Suppressor macrophage treated with lipopolysaccharide for 4 hours (primary cell): ENCODE data around the gene MAML2.

Experiments
- DNase-seq: peaks from one replicate; pipeline ENCODE4 v3.0.0-alpha.2; 2020

Gene MAML2

DNA sequence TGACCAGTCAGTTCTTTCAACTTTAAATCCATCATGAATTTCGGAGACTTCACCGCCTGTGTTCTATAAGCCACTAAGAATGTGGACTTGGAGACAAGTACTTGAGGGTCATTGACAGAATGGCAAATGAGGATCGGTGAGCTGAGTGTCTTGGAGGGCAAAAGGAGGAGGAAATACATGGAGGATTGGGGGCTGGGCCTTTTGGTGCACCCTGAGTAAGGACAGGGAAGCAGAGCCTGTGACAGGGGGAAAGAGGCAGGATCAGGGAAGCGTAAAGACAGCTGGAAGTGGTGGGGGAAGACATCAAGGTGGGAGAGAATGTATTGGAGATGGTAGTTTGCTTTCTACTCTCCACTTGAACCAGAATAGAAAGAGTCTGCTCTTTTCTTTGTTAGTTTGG lies 348.7 kb downstream of the MAML2 start:
- no peak for DNase-seq

GRCh38 chr11:95993438-95994298 lies 349.3 kb downstream of the MAML2 start:
- DNase-seq = no peak

- no peak for DNase-seq
These were observed 351.4 kb downstream of the MAML2 start for GRCh38 chr11:95991545-95991944.

DNA sequence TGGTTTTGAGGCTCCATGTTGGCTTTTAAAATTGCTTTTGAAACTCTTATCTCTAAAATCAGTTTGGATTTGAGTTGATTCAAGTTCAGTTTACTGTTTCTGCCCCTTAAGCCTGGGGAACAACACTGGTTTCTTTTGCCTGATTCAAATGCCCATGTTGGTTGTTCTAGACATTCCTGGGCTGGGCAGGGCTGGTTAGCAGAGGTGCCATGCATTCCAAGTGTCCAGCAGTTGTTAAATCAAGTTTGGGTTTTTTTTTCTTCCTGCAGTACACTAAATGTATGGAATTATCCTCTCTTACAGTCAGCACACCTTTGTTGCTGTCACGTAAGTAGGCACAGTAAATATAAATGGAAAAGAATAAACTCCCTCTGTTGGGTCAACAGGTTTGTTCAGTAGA lies 351.9 kb downstream of the MAML2 start:
- no peak for DNase-seq

DNA sequence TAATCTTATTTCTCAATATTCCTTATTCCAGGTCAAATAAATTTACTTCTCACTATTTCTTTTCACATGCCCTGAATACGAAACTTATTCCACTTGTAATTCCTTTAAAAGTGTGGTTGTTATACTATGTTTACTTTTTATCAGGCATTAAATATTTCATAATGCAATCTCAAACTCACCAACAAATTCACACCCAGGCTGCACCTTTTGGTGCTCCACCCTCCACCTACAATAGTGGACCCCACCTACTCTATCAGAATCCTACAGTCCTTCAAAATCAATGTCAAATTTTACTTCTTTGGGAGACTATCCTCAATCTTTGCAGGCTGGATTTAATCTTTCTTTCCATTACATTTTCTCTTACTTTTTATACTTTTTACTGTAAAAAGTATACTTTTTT lies 353.2 kb downstream of the MAML2 start:
- DNase-seq = no peak

DNA sequence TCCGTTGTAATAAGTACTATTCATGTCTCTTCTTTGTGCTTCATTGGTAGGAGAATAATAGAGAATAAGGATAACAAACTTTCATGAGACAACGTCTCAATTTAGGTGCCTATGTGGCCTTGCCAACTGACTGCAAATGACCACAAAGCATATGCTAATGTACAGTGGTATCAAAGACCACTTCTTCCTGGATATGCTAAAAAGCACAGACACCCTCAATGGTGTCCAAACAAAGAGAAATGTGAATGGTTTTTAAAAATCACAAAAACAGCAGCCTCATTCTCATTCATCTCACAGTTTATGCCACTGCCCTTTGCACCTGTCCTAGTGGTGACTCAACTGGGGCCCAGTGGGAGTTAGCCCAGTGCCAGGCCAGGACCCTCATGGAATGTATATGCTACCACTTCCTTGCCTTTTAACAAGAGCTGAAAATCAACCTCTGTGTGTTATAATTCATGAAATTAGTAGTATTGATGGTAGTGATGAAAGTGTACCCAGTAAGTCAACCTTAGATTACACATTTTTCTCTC lies 353.9 kb downstream of the MAML2 start:
- no peak for DNase-seq

DNA sequence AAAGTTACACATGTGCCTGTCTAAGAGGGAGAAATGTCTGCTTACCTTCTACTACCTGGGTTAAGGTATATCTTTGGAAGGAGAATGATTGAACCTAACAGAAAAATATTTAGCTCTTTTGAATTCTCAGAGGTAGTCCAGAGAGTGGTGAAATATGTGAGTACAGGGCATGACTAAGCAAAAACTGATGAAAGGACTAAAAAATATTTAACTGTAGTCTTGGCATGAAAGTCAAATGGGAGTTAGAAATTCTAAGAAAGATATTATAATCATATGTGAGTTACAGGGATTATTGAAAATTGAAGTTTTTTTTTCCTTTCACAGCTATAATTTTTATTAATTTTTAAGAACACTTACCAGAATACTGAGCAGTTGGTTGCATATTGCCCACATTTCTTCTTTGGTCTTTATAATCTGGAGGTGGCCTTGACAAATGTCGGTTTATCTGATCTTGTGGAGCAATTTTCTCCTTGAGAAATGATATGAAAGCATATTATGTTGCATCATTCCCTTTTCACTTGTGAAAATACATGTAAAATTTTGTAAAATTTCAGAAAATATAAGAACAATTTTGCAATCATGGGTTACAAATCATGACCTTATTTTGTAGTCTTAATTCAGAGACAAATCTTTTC lies 357.7 kb downstream of the MAML2 start:
- DNase-seq = peak; percentile 12

DNA sequence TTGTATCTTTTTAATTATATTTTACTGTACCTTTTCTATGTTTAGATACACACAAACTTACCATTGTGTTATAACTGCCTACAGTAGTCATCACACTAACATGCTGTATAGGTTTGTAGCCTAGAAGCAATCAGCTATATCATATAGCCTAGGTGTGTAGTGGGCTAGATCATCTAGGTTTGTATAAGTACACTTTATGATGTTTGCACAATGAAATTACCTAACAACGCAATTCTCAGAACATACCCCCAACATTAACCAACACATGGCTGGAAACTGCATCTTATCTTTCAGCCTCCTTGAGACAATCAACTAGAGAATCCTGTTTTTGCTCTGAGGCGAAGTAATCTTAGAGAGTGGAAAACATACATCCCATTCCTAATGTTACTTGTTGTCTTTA lies 358.9 kb downstream of the MAML2 start:
- DNase-seq = no peak

DNA sequence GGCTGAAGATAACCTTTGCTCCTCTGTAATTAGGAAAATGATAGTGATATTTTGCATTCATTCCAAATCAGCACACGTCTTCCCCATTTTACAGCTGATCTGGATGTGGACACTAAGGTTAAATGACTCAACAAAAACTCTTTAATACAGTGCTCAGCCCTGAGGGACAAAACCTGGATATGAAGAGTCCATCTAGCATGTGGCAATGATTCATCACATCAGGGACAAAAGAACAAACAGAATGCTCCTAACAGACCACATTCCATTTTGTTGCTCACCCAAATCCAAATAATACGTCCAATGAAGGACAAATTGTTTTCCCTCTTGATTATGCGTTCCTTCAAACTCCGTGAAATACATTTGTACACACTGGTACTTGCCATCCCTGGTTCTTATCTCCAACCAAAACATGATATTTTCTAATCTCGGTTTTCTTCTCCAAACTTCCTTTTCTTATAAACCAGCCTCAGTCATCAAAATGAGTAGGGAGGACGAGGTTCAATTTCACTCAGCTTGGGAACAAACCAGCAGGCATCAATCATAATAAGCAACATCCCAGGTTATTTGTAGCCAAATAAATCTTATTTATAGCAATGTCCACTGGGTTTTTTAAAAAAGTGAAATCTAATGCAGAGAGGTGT lies 365.3 kb downstream of the MAML2 start:
- DNase-seq = peak; percentile 6

GRCh38 chr11:95976550-95976949 lies 366.4 kb downstream of the MAML2 start:
- no peak for DNase-seq

DNA sequence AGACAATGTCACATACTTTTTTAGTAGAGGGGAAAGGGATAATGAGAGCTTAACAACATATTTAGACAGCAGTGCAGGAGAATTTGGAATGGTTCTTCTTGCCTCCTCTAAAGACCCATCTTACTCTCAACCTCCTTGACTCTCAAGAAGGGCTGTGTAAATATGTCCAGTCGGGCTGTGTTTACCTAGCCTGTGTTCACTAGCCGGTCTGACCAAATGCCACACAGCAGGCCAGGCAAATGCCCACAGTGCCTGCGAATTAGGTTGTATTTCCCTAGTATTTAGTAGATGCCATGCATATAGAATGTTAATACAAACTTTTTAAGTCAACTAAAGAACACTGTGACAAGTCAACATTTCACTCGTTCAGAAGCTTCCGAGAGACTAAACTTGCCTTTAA lies 367.7 kb downstream of the MAML2 start:
- DNase-seq = no peak

DNA sequence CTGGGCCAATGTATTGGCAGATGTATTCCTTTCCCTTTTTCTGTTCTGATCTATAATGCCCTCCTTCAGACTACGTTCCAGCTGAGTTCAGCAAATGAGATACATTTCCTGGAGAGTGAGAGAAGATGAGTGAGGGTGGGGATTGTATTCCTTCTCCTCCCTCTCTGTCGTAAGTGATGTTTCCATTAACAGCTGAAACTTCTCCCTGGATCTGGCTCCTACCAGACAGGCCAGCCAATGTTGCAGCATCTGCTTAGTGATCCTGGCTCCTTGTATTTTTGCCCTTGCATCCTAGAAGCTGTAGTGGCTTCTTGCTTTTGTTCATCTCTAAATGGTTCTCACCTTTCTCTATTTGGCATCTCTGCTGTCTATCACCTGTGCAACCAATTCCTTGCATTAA lies 370.9 kb downstream of the MAML2 start:
- no peak for DNase-seq

GRCh38 chr11:95968585-95968984 lies 374.4 kb downstream of the MAML2 start:
- DNase-seq = no peak

GRCh38 chr11:95964281-95964680 lies 378.7 kb downstream of the MAML2 start:
- DNase-seq = no peak

GRCh38 chr11:95961758-95962157 lies 381.2 kb downstream of the MAML2 start:
- no peak for DNase-seq

DNA sequence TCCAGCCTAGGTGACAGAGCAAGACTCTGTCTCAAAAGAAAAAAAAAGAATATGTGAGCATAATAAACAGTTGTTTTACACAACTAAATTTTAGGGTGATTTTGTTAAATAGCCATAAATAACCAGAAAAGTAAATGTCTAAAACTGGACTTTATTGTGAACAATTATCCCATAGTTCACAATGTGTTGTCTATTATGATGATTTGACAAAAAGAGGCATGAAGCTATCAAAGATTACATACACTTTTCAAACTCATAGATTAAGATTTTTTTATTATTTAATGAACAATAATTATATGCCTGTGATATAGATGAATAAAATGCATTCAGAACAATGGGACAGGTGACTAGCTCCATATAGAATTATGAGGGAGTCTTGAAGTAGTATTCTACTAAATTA lies 392.1 kb downstream of the MAML2 start:
- no peak for DNase-seq

DNA sequence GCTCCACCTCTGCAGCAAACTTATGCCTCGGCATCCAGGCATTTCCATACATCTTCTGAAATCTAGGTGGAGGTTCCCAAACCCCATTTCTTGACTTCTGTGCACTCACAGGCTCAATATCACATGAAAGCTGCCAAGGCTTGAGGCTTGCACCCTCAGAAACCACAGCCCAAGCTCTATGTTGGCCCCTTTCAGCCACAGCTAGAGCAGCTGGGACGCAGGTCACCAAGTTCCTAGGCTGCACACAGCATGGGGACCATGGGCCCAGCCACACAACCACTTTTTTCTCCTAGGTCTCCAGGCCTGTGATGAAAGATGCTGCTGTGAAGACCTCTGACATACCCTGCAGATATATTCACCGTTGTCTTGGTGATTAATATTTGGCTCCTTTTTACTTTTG lies 394.4 kb downstream of the MAML2 start:
- DNase-seq = no peak

DNA sequence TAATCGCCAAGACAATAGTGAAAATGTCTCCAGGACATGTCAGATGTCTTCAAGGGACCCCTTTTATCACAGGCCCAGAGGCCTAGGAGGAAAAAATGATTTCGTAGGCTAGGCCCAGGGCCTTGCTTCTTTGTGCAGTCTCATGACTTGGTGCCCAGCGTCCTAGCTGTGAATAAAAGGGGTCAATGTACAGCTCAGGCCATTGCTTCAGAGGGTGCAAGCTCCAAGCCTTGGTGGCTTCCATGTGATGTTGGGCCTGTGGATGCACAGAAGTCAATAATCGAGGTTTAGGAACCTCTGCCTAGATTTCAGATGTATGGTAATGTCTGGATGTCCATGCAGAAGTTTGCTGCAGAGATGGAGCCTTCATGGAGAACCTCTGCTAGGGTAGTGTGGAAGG lies 398.4 kb downstream of the MAML2 start:
- DNase-seq = no peak

- peak; percentile 41 for DNase-seq
These were observed 399.4 kb downstream of the MAML2 start for GRCh38 chr11:95943546-95943945.

GRCh38 chr11:95939091-95939490 lies 403.9 kb downstream of the MAML2 start:
- DNase-seq = no peak

DNA sequence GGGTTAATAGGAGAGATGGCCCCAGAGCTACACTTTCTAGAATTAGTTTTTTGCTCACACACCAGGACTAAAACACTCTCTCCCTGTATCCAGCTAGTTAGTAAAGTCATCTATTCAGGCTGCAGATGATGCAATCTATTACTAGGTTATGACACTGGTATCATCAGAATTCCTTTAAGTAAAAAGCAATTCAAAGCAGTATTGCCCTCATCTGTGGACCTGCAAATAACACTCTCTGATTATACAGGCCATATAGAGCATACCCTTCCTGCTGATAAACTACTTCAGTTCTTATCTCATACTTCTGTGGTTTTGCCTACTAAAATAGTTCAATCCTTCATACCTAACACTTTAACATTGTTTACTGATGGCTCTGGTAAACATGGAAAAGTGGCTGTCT lies 405.6 kb downstream of the MAML2 start:
- DNase-seq = no peak

DNA sequence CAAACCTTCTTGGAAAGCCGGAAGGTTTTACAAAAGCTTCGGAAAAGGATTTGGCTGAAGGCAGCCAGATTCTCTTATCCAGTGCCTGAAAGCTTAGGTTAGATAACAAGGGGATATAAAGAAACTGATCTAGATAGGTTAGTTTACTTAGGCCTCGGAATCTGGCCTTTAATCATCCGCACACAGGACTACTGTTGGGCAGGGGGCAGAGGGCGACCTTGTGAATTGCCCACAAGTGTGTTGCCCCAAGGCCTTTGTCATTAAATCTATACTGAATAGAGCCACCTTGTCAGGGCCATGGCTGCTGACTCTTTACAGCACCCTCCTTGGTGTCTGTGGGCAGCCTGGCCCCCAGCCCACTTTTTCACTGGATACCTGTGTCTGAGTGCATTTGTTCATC lies 409.4 kb downstream of the MAML2 start:
- no peak for DNase-seq

DNA sequence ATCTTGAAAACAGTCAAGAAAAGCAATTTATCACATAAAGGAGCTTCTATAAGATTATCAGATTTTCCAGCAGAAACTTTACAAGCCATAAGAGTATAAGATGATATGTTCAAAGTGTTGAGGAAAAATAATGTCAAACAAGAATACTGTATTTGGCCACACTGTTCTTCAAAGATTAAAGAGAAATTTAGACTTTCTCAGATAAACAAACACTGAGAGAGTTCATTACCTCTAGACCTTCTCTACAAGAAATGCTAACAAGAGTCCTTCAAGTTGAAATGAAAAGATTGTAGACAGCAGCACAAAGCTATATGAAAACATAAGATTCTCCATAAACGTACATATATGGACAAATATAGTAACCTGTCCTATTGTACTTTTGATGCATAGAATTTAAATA lies 411.1 kb downstream of the MAML2 start:
- DNase-seq = no peak

DNA sequence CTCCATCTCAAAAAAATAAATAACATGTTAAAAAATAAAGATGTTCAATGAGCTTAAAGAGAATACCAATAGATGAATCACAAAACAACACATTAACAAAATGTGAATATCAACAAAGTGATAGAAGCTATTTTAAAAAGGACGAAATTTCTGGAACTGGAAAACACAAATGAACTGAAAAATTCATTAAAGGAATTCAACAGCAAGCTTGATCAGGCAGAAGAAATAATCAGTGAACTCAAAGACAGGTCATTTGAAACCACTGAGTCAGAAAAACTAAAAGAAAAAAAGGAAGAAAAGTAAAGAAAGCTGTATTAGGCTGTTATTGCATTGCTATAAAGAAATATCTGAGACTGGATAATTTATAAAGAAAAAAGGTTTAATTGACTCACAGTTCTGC lies 412.0 kb downstream of the MAML2 start:
- DNase-seq = no peak
